GM10266 (cell line): ENCODE measurements around the gene NRARP.

Experiments
- DNase-seq: peaks from one replicate; pipeline ENCODE4 v3.0.0; 2012; ENCODE audit errors: extremely low spot score
- TF ChIP-seq, protein P1 (sequence below): IDR thresholded peaks from 2 replicates; pipeline ENCODE4 v1.5.1; 2012; ENCODE audit warnings: mild to moderate bottlenecking, low read depth; ENCODE audit not compliant: control insufficient read depth, insufficient read depth; ENCODE audit errors: missing control alignments

The NRARP gene

DNA sequence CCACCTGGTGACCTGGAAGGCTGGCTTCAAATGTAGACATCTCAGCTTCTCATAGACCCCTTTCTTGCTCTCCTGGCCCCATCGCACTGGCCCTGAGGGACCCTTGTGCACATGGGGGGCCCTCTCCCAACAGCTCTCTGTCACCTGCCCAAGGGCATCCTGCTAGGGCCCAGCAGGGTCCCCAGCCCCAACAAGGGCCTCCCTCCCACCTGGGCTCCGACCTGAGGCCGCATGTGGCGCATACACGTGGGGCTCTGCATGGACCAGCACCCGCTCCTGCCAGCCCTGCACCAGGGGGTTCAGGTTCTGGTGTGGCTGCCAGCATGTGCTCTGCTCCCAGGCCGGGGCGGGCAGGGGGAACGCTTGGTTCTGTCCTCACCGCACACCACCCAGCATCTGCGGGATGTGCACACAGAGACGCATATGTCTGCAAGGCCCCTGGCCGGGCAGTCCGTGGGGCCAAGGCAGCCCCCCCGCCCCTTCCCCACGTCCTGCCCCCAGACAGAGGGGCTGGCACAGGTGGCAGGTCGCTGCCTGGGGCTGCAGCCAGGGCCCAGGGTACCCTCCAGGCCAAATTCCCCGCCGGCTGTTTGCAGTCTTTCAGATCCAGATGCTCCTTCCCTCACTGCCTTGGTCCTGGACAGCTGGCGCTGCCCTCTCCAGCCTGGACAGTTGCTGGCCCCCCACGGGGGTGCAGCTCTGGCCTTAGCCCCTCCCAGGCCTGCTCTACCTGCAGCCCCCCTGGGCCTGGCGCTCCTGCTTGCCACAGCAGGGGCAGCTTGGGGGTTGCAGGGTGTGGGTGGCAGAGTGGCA lies 17.9 kb upstream of the NRARP start:
- DNase-seq = peak; percentile 24
- TF ChIP-seq, protein P1, sequence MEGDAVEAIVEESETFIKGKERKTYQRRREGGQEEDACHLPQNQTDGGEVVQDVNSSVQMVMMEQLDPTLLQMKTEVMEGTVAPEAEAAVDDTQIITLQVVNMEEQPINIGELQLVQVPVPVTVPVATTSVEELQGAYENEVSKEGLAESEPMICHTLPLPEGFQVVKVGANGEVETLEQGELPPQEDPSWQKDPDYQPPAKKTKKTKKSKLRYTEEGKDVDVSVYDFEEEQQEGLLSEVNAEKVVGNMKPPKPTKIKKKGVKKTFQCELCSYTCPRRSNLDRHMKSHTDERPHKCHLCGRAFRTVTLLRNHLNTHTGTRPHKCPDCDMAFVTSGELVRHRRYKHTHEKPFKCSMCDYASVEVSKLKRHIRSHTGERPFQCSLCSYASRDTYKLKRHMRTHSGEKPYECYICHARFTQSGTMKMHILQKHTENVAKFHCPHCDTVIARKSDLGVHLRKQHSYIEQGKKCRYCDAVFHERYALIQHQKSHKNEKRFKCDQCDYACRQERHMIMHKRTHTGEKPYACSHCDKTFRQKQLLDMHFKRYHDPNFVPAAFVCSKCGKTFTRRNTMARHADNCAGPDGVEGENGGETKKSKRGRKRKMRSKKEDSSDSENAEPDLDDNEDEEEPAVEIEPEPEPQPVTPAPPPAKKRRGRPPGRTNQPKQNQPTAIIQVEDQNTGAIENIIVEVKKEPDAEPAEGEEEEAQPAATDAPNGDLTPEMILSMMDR = no peak

DNA sequence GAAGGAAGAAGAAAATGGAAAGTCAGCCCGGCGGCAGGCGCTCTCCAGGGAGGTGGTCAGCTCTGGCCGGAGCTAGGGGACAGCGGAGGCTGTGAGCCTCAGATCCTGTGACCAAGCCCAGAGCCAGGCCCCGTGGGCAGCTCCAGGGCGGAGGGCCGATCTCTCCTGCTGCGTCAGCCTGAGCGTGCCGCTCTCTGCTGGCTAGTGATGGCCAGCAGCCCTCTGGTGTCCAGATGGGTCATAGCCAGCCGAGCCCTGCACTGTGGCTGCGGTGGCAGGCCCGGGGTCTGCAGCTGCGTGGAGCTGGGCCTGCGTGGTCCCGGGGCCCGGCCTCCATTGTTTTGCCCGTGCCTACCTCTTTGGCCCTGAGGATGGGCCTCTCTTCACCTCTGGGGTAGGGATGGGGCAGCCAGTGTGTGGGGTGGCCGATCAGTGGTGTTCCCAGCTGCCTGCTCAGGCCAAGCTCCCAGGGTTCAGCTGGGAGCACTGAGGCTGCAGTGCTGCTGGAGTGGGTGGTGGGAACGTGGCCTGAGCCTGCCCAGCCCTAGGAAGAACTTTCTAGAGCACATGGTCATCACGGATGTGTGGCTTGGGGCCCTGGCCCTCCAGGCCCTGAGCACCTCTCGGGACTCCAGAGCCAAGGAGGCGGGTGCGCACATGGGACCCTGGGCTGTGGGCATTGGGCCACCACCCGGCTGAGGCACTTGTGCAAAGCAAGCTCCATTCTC lies 17.1 kb upstream of the NRARP start:
- TF ChIP-seq, protein P1 = no peak
- peak; percentile 23 for DNase-seq

DNA sequence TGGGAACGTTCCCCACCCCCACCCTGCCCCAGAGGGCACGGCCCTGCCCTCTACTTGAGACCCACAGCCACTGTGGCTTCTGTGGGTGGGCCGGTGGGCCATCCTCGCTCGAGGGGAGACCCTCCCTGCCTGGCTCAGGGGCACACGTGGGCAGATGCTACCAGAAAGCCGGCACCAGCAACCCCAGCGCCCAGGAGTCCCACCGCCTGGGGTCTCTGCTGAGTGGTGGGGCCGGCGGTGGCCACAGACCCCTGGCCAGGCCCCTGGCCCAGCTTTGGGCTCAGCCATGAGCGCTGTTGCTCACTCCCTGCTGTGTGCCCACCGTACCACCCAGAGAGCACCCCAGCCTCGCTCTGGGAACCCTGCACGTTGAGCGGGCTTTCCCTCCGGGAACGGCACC lies 16.5 kb upstream of the NRARP start:
- no peak for DNase-seq
- TF ChIP-seq, protein P1 = no peak

DNA sequence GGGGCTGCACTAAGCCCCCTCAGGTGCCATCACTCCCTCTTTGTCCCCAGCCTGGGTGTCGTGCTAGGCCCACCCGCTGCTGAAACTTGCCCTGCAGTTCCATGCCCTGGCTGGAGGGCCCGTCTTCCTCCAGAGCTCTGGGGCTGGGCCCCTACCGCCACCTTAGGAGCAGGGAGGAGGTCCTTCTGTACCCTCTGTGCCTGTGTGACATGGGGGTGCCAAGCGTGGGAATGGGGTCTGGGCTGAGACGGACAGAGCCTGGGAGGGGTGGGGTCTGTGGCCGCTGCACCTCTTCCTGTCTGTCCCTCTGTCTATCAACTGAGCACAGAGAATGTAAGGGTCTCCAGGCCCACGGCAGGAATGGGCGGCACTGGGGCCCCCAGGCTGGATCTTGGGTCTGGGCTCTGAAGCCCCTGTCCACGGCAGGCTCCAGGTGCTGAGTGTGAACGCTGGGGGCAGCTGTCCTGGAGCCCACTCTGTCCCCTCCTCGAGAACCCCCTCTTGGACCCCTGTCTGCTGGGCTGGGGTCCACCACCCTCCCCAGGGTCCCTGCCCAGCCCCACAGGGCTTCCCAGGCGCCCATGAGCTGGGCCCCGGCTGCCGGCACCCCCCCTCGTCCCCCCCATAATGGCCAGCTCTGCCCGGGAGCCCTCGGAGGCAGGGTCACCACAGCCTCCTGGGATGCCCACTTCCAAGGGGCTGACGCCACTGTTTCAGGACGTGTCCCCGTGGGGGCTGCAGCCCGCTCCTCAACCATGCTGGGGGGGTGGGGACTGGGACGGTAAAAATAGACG lies 15.8 kb upstream of the NRARP start:
- DNase-seq = peak; percentile 32
- TF ChIP-seq, protein P1 = no peak

DNA sequence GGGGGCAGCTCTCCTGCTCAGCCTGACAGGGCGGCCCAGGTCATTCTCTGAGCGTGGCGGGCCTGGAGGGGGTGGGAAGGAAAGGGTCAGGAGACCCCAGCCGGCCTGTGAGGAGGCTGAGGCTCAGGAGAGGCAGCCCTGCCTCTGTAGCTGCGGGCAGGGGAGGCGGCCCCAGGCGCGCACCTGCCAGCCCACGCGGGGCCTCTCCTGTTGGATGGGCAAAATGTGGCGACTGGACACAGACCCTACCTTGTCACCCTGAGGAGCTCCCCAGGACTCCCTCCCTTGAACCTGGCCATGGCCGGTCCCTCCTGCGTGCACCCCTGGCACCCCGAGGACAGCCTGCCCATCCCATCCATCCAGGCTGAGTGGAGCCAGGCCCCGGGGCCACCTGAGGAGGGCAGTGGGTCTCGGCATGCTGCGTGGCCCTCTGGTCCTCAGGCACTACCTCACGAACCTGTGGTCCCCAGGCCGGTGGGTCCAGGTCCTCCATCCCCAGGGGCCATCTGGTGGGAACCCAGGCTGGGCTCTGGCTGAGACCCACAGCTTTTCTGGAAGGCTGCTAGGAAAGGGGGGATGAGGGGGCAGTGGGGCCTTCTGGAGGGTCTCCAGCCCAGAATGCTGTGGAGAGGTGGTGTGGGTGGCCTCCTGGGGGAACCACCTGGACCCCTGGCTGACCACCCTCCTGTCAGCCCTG lies 15.1 kb upstream of the NRARP start:
- DNase-seq = peak; percentile 35
- TF ChIP-seq, protein P1 = no peak

DNA sequence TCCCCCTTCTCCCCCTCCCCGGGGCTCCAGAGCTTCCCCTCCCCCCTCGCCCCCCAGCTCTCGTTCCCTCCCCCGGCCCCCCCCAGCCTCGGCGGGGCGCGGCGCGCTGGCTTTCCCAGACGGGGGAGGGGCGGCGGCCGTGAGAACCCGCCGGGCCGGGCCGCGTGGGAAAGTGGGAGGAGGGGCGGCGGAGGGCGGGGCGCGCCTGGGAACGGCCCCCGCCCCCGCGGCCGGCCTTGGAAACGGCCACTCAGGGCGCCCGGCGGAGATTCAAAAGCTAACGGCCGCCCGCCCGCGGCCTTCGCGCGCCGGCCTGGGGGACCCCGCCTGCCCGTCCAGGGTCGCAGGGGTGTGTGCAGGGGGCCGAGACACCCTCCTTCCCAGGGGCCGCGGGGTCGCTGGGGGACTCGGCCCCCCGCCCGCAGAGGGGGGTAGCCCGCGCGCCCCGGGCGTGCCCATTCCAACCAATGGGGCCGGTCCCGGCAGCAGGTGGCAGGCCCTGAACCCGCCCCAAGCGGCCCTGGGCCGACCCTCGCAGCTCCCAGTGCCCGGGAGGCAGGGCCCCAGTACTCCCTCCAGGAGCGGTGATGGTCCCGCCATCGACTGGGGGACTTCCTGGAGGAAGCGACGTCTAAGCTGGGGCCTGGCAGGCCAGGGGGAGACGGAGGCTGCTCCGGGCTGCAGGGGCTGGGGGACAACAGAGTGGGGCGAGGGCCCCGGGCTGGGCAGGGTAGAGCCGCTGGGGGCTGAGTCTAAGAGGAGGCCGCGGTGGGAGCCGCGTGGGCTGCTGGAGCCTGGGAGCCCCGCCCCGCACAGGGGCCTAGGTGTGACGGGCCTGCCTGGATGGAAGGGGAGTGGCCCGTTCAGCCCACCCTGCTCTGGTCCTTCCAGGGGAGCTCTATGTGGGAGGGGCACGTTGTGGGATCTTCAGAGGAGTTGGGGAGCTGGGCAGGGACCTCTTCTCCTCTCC lies 14.2 kb upstream of the NRARP start:
- TF ChIP-seq, protein P1 = no peak
- DNase-seq = peak; percentile 98
